AG04449 (cell line): ENCODE data around the gene GSK3B.

Source experiments
- CTCF ChIA-PET: fragments of 350-600 bp; formaldehyde crosslinking; extraction: SDS; loops from one replicate; lab custom pipeline; 2021; ENCODE audit warnings: antibody characterized with exemption; lab: Yijun Ruan, JAX
- POLR2A ChIA-PET: fragments of 400-600, 350-600 bp; formaldehyde crosslinking; extraction: SDS; loops from one replicate; lab custom pipeline; 2020; ENCODE audit warnings: antibody characterized with exemption, inconsistent platforms; lab: Yijun Ruan, JAX
- DNase-seq: peaks from one replicate; pipeline ENCODE4 v3.0.0-alpha.2; 2010; ENCODE audit warnings: low read depth, low spot score
- H3K4me3 ChIP-seq: 2 replicates; pipeline ENCODE4 v1.5.1; 2011; ENCODE audit warnings: low read depth, mild to moderate bottlenecking, control low read depth, low read length
- CTCF ChIP-seq: IDR thresholded peaks from one replicate; pipeline ENCODE4 v1.5.1; 2011; ENCODE audit warnings: mild to moderate bottlenecking, moderate library complexity, low read length, control low read depth, inconsistent platforms; ENCODE audit not compliant: insufficient read depth; ENCODE audit errors: missing control alignments

GSK3B gene

GRCh38 chr3:119976214-119976613, 118.0 kb downstream of the GSK3B start:
- no peak for TF ChIP-seq CTCF
- H3K4me3 ChIP-seq, result no peak overlapping the region
- CTCF ChIA-PET, result no interaction called here
- no peak for DNase-seq
- POLR2A ChIA-PET, result no interaction called here

GRCh38 chr3:119974656-119975055, 119.6 kb downstream of the GSK3B start:
- ChIA-PET CTCF (no interaction called here), POLR2A (no interaction called here)
- no peak overlapping the region for H3K4me3 ChIP-seq
- DNase-seq, result no peak
- no peak for TF ChIP-seq CTCF

- no peak for TF ChIP-seq CTCF
- POLR2A ChIA-PET, result no interaction called here
- DNase-seq, result no peak
- no peak overlapping the region for H3K4me3 ChIP-seq
- CTCF ChIA-PET, result no interaction called here
These were observed 121.1 kb downstream of the GSK3B start for GRCh38 chr3:119973018-119973646.

GRCh38 chr3:119969759-119970158, 124.5 kb downstream of the GSK3B start:
- no peak for TF ChIP-seq CTCF
- DNase-seq, result no peak
- ChIA-PET POLR2A (no interaction called here), CTCF (no interaction called here)
- H3K4me3 ChIP-seq, result no peak overlapping the region

- no peak for DNase-seq
- ChIA-PET POLR2A (no interaction called here), CTCF (no interaction called here)
- no peak for TF ChIP-seq CTCF
- no peak overlapping the region for H3K4me3 ChIP-seq
These were observed 126.8 kb downstream of the GSK3B start for GRCh38 chr3:119967353-119968006.

GRCh38 chr3:119965692-119966091, 128.6 kb downstream of the GSK3B start:
- DNase-seq, result no peak
- no peak overlapping the region for H3K4me3 ChIP-seq
- POLR2A ChIA-PET, result no interaction called here
- CTCF ChIA-PET, result no interaction called here
- TF ChIP-seq CTCF, result no peak
